GM12892 (cell line): ENCODE results near the gene ZBTB8A.
"Not testable (repeated sequence)": the region's sequence is repeated elsewhere in the genome, so short reads cannot be mapped to it uniquely, and the experiment has no call there.

ENCODE experiments used
- POLR2A ChIP-seq: IDR thresholded peaks from 2 replicates; pipeline ENCODE4 v1.6.1; 2011; ENCODE audit warnings: low read depth, low read length, control low read depth
- POLR2AphosphoS5 ChIP-seq: IDR thresholded peaks from 2 replicates; pipeline ENCODE4 v1.6.1; 2011; ENCODE audit warnings: low read depth, low read length, control low read depth
- TAF1 ChIP-seq: IDR thresholded peaks from 2 replicates; pipeline ENCODE4 v1.6.1; 2011; ENCODE audit warnings: low read depth, mild to moderate bottlenecking, control low read depth, low read length, borderline replicate concordance

DNA sequence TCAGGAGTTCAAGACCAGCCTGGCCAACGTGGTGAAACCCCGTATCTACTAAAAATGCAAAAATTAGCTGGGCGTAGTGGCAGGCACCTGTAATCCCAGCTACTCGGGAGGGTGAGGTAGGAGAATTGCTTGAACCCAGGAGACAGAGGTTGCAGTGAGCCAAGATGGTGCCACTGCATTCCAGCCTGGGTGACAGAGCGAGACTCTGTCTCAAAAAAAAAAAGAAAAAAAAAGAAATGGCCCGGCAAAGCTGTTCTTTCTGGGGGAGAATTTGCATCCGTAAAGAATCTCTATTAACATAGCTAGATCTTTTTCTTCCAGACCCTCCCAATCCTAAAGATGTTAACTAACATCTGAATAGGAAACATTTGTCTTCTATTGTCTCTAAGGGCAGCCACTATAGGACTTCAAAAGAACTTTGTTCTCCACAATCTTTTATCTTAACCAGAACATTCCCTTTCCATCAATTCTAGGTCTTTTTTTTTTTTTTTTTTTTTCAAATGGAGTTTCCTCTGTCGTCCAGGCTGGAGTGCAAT lies 103.1 kb downstream of the ZBTB8A start:
- not testable (repeated sequence) for TF ChIP-seq TAF1, POLR2AphosphoS5, POLR2A
